Mucosa of stomach (tissue), 1 donor: ENCODE measurements around the gene PRTFDC1.

Experiments used
- H3K27me3 ChIP-seq: one replicate; pipeline ENCODE4 v1.7.0; 2013; ENCODE audit warnings: mild to moderate bottlenecking, low read length; ENCODE audit not compliant: control insufficient read depth, insufficient read depth
- H3K36me3 ChIP-seq: one replicate; pipeline ENCODE4 v1.7.0; 2013; ENCODE audit warnings: low read length; ENCODE audit not compliant: control insufficient read depth, insufficient read depth
- H3K4me1 ChIP-seq: one replicate; pipeline ENCODE4 v1.7.0; 2013; ENCODE audit warnings: mild to moderate bottlenecking, low read length; ENCODE audit not compliant: control insufficient read depth, insufficient read depth
- H3K4me3 ChIP-seq: one replicate; pipeline ENCODE4 v1.7.0; 2013; ENCODE audit warnings: low read length
- H3K9ac ChIP-seq: one replicate; pipeline ENCODE4 v1.7.0; 2013; ENCODE audit warnings: mild to moderate bottlenecking, low read length, moderate library complexity
- H3K9me3 ChIP-seq: one replicate; pipeline ENCODE4 v1.7.0; 2013; ENCODE audit warnings: mild to moderate bottlenecking, low read length, moderate library complexity; ENCODE audit not compliant: control insufficient read depth
- donor health status: Pancreatic carcinoma.

PRTFDC1 gene

DNA sequence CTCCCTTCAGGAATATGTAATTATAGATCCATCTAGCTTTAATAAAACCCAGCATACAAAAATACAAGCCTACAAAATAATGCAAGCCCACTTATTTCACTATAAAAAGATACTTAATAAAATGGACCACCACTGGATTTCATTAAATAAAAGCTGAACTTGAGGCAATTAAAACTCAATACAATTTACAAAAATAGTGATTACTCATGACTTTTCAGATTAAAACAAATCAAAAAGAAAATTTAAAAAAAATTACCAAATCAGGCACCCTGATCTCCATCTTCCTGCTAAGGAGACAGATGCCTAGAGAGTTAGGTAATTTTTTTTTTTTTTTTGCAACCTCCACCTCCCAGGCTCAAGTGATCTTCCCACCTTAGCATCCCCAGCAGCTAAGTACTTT, 41.8 kb downstream of the PRTFDC1 start:
- H3K4me3 ChIP-seq, result no peak overlapping the region
- no peak overlapping the region for H3K9ac ChIP-seq
- peaks cover 13% of the 10 kb centered on the region for H3K4me1 ChIP-seq
- H3K36me3 ChIP-seq, result no peaks in the 10 kb centered on the region
- H3K9me3 ChIP-seq, result no peaks in the 10 kb centered on the region
- H3K27me3 ChIP-seq, result no peaks in the 10 kb centered on the region

DNA sequence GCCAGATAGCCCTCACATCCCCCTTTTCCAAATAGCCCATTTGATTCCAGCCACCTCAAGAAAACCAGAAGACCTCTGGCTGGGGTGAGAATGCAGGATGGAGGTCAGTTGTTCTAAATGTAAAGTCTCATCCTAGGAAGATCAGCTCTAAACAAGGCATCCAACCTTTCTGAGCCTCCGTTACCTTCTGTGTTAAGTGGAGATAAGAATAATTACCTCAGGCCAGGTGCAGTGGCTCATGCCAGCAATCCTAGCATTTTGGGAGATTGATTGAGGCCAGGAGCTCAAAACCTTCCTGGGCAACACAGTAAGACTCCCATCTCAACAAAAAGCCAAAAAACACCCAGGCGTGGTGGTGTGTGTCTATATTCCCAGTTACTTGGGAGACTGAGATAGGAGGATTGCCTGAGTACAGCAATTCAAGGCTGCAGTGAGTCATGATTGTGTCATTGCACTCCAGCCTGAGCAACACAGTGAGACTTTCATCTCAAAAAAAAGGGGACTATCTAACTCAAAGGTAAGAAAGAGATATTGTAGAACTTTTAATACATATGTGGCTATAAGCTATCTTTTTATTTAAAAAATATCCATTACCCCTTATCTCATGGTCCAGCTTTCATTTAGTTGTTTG, 43.5 kb downstream of the PRTFDC1 start:
- Histone ChIP-seq H3K9me3 (no peaks in the 10 kb centered on the region), H3K36me3 (no peaks in the 10 kb centered on the region), H3K4me3 (no peak overlapping the region), H3K27me3 (no peaks in the 10 kb centered on the region), H3K9ac (no peak overlapping the region), H3K4me1 (peaks cover 13% of the 10 kb centered on the region)

DNA sequence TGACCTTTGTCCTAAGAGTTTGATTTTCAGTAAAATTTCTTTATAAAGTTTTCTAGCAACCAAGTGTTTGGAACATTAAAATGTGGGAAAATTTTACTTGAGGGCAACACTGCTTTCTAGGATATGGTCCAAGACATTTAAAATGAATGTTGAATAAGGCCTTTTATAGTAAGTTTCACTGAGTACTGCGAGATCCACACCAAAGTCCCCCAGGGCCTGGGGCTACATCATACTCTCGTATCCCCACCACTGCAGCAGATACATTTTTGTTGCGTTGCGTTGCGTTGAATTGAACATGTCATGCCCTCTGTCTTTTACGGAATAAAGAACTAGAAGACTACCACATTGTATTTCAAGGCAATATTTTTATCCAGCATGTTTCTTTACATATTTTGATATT, 44.5 kb downstream of the PRTFDC1 start:
- Histone ChIP-seq H3K9ac (no peak overlapping the region), H3K36me3 (no peaks in the 10 kb centered on the region), H3K9me3 (no peaks in the 10 kb centered on the region), H3K27me3 (no peaks in the 10 kb centered on the region), H3K4me1 (peaks cover 9% of the 10 kb centered on the region), H3K4me3 (no peak overlapping the region)

DNA sequence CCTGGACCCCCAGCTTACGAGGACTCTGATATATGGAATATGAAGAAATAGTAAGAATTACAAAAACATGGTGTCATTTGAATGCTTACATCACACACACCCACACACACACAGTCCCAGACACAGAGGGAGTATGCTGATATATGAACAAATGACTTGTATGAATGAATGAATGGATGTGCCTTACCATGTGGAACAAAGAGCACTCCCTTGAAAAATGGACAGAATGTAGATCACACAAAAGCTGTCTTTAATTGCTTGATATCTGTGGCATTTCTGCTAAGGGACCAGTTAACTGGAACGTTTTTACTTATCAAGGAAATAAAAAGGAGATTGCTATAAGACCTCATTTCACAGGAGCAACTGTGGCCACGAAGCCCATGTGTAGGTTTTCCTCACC, 46.0 kb downstream of the PRTFDC1 start:
- peaks cover 23% of the 10 kb centered on the region for H3K4me1 ChIP-seq
- H3K9me3 ChIP-seq, result no peaks in the 10 kb centered on the region
- no peaks in the 10 kb centered on the region for H3K27me3 ChIP-seq
- no peak overlapping the region for H3K9ac ChIP-seq
- H3K36me3 ChIP-seq, result no peaks in the 10 kb centered on the region
- H3K4me3 ChIP-seq, result no peak overlapping the region

DNA sequence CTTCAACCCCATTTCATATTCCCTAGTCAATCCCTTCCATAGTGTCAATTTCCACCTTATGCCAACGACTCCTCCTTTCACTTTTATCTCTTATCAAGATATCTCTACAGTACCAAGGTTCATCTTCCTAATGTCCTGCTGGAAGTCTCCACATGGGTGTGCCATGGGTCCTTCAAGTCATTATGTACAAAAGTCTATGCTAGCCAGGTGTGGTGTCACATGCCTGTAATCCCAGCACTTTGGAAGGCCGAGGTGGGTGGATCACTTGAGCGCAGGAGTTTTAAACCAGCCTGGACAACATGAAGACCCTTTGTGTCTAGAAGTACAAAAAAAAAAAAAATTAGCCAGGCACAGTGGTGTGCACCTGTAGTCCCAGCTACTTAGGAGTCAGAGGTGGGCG, 47.6 kb downstream of the PRTFDC1 start:
- Histone ChIP-seq H3K36me3 (no peaks in the 10 kb centered on the region), H3K9me3 (no peaks in the 10 kb centered on the region), H3K9ac (no peak overlapping the region), H3K4me1 (peaks cover 29% of the 10 kb centered on the region), H3K27me3 (no peaks in the 10 kb centered on the region), H3K4me3 (no peak overlapping the region)

DNA sequence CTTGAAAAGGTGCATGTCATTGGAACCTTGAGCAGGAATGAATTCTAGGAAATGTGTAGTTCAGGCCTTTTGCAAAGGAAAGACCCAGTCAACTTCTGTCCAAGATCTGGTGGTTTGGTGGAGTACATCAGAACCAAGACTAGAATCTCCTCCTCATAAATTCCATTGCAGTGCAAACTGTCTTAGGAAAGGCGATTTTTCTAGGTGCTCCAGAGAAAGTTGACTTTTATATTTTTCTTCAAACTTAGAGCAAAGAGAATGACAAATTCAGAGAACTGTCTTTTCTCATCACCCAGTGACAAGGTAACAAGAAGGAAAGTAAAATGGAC, 50.0 kb downstream of the PRTFDC1 start:
- Histone ChIP-seq H3K4me1 (peaks cover 23% of the 10 kb centered on the region), H3K27me3 (no peaks in the 10 kb centered on the region), H3K4me3 (no peak overlapping the region), H3K9me3 (no peaks in the 10 kb centered on the region), H3K9ac (no peak overlapping the region), H3K36me3 (no peaks in the 10 kb centered on the region)

DNA sequence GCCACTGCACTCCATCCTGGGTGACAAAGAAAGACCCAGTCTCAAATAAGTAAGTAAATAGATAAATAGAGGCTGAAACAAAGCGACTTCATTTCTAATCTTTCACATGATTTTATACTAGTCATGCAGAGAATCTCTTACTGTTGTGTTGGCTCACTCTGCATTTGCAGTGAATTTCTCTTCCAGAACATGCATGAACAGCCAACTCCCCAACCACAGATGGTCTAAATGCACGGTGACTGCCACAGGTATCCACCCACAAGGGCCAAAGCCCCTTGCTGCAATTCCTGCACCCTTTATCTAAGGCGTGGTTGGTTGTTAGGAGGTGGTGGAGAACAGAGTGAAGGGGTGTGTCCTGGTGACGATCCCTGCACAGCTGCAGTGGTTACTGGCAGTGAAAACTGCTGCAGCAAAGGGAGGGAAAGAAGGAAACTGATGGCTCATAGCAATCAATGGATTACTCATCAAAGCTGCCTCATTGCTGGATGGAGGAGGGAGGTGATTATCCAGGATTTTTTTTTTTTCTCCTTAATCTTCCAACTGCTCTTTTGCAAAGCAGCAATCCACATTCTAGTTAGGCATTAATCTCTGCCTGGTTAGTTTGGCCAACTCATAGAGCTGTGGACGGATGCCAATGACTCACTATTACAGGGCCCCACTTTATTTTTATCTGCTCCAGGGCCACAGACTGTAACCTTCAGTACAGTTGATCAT, 50.6 kb downstream of the PRTFDC1 start:
- no peaks in the 10 kb centered on the region for H3K27me3 ChIP-seq
- H3K36me3 ChIP-seq, result no peaks in the 10 kb centered on the region
- peaks cover 23% of the 10 kb centered on the region for H3K4me1 ChIP-seq
- no peak overlapping the region for H3K9ac ChIP-seq
- no peak overlapping the region for H3K4me3 ChIP-seq
- no peaks in the 10 kb centered on the region for H3K9me3 ChIP-seq

DNA sequence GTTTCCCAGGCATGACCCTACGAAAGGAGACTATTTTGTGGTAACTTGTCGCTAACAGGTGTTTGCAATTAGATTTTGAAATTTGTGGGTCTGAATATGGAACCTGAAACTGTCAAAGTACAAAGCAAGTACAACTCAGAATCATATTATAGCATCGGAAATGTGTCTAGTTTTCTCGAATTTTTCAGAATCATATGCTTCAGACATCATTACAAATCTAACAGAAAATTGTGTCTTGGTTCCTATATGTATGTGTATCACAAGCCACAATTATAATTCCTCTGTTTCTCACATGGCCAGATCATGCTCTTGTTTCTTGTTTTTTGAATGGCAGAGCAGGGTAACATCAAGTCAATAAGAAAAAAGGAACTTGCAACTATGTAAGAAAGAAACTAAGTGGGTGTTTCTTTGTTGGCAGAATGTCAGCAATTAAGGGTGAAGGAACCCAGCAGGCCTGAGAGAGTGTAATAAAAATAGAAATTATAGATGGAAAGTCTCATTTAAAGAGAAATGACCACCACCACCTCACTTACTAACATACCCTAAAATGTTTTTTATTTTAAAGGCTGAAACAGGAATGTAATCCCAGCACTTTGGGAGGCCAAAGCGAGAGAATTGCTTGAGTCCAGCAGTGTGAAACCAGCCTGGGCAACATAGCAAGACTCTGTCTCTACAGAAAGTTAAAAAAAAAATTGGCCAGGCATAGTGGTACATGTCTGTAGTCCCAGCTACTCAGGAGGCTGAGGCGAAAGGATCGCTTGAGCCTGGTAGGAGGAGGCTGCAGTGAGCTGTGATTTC, 51.3 kb downstream of the PRTFDC1 start:
- Histone ChIP-seq H3K9ac (no peak overlapping the region), H3K36me3 (no peaks in the 10 kb centered on the region), H3K4me3 (no peak overlapping the region), H3K27me3 (no peaks in the 10 kb centered on the region), H3K9me3 (no peaks in the 10 kb centered on the region), H3K4me1 (peaks cover 23% of the 10 kb centered on the region)

DNA sequence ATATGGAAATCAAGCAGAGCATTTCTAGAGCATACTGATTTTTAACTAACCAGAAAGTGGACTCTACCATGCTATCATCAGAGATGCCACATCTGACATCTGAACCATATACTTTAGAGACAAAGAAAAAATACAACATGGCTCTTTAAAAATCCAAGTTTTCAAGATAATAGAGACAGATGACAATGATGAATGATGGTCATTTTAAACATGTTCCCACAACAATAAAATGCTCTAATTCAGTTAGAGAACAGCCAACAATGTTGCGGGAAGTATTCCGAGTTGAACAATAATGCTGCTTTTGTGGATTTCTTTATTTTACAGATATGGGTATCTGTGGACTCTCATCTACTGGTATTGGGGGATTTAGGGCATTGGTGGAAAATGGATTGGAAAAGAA, 52.8 kb downstream of the PRTFDC1 start:
- Histone ChIP-seq H3K36me3 (no peaks in the 10 kb centered on the region), H3K4me3 (no peak overlapping the region), H3K4me1 (peaks cover 27% of the 10 kb centered on the region), H3K9ac (no peak overlapping the region), H3K9me3 (no peaks in the 10 kb centered on the region), H3K27me3 (no peaks in the 10 kb centered on the region)

DNA sequence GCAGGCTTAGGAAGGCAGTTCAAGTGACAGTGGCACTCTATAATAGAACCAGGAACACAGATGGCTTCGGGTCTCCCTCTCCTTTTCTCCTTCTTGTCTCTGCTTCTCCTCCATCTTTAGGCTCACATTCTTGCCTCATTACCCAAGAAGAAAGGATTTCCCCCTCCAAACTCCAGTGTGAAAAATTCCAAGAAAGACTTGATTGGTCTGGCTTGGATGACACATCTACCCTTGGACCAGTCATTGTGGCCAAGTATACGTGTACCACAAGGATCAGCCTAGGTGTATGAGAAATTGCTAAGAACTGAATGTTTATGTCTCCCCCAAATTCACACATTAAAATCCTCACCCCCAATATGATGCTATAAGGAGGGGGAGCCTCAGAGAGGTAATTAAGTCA, 53.9 kb downstream of the PRTFDC1 start:
- H3K36me3 ChIP-seq, result no peaks in the 10 kb centered on the region
- peaks cover 31% of the 10 kb centered on the region for H3K4me1 ChIP-seq
- H3K4me3 ChIP-seq, result no peak overlapping the region
- H3K9me3 ChIP-seq, result no peaks in the 10 kb centered on the region
- H3K27me3 ChIP-seq, result no peaks in the 10 kb centered on the region
- H3K9ac ChIP-seq, result no peak overlapping the region

DNA sequence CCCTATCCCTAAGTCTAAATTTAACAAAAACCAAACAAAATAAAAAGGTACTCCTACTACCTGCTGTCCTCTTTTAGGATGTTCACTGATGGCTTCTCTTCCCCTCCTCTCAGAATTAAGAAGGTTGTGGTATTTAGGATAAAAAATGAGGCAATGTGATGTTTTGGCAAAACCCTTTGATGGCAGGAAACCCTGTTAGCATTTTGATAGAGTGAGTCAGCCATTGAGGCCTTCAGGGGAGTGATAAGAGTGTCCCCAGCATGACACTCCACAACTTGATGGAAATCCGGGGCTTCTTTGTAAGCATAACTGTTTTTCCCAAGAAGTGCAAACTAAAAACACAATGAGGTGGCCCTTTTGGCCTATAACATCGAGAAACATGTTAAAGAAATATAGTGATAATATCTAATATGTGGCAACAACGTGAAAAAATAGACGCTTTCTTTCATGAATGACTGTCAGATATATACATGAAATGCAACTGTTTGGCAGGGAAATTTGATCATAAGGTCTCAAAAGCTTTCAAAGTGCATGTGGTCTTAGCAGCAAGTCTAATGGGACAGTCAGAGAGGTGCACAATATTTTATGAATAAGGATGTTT, 55.0 kb downstream of the PRTFDC1 start:
- Histone ChIP-seq H3K4me1 (peaks cover 24% of the 10 kb centered on the region), H3K4me3 (no peak overlapping the region), H3K36me3 (no peaks in the 10 kb centered on the region), H3K9ac (no peak overlapping the region), H3K27me3 (no peaks in the 10 kb centered on the region), H3K9me3 (no peaks in the 10 kb centered on the region)

DNA sequence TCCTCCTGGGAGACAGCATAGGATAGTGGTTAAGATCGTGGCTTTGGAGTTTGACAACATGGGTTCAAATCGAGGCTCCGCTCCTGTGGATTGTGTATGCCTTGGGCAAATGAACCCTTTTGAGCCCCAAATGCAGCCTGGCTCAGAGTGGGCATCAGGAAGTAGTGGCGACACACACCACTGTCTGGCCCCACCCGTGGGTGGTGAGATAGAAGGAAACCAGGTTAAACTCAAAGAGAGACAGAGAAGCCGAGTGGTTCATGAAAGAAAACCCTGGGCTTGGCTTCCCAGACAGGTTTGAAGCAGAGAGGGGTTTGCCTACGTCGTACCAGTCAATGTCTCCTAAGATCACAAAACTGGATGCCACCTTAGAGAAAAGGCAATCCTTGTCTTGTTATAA, 57.7 kb downstream of the PRTFDC1 start:
- Histone ChIP-seq H3K4me1 (peaks cover 9% of the 10 kb centered on the region), H3K9ac (no peak overlapping the region)

More for the DNA sequence above, 57.7 kb downstream of the PRTFDC1 start:
- no peaks in the 10 kb centered on the region for H3K36me3 ChIP-seq
- H3K9me3 ChIP-seq, result no peaks in the 10 kb centered on the region
- H3K27me3 ChIP-seq, result no peaks in the 10 kb centered on the region
- H3K4me3 ChIP-seq, result no peak overlapping the region
